CD4-positive, alpha-beta T cell treated with Interleukin-10 for 1 hour (primary cell): ENCODE data around the gene PDK2.
"Not testable (repeated sequence)": the region's sequence is repeated elsewhere in the genome, so short reads cannot be mapped to it uniquely, and the experiment has no call there.

Experiments
- DNase-seq: peaks from one replicate; pipeline ENCODE4 v3.0.0-alpha.2; 2020

Gene PDK2

DNA sequence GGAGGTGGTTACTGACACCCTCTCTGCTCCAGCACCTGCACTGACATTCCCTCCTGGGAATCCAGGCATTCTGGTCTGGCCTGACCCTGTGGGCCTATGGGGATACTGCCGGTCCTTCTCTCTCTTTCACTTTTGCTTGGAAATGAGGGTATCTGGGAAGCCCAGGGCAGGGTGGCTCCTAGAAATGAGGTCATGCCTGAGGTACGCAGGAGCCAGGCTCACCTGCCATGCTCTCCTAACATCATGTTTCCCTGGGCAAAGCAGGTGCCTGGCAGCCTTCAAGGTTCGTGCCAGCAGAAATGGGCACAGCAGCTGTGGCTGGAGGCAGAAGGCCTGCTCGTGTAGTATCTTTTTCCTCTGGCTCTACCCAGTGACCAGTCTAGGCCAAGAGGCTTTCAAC is 35.9 kb upstream of the PDK2 start:
- no peak for DNase-seq

DNA sequence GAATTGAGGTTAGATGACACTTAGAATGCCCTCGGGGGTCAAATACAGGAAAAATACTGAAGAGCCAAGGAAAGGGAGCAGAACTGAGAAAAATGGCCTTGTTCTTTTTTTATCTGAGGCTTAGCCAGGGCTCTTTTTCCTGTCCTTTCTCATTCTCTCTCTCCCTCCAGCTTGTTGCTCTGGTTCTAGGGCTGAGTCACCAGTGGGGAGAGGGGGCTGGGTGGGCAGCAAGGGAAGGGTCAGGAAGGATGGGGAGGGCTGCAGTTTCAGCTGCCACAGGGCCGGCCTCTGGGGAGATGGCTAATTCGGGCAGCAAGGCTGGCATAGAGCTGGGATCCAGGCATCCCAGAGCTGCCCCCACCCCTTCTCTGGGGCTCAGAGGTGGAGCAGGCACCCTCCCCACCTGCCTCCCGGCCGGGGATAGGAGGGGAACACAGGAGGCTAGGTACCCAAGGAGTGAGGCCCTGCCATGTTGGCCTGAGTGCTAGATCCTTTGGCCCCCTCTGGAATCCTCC is 35.3 kb upstream of the PDK2 start:
- DNase-seq = no peak

DNA sequence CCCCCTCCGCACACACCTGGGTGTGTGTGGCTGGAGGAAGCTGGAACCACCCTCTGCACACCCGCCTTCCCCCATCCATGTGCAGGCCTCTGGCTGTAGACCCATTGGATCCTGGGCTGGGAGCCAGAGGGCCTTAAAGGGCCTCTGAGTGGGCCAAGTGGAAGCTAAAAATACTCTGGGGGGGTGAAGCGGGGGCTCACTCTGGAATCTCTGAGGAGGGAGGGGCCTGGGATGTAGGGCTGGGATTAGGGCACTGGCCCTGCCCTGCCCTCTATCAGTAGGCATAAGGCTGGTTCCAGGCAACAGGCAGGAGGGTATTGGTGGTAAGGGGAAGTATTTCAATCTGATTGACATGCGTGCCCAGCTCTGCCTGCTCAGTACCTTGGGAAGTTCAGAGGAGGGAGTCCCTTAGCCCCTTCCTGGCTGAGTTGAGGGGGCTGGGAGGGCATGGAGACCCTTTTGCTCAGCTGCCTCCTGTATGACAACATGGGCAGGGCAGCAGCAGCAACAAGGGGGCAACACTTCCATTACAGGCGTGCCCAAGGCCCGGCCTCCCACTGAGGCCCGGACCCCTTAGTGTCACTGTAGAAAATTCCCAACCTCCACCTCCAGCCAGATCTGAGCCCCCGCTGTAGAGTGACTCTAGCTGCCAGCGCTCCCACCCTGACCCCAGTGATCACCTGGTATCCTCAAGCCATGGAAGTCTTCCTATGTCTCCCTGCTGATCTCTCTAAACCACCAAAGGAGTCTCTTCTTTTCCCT is 34.0 kb upstream of the PDK2 start:
- no peak for DNase-seq

DNA sequence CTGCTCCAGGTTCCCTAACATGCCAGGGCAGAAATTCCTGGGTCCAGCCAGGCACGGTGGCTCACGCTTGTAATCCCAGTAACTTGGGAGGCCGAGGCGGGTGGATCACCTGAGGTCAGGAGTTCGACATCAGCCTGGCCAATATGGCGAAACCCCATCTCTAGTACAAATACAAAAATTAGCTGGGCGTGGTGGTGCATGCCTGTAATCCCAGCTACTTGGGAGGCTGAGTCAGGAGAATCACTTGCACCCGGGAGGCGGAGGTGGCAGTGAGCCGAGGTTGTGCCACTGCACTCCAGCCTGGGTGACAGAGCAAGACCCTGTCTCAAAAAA is 33.5 kb upstream of the PDK2 start:
- not testable (repeated sequence) for DNase-seq

DNA sequence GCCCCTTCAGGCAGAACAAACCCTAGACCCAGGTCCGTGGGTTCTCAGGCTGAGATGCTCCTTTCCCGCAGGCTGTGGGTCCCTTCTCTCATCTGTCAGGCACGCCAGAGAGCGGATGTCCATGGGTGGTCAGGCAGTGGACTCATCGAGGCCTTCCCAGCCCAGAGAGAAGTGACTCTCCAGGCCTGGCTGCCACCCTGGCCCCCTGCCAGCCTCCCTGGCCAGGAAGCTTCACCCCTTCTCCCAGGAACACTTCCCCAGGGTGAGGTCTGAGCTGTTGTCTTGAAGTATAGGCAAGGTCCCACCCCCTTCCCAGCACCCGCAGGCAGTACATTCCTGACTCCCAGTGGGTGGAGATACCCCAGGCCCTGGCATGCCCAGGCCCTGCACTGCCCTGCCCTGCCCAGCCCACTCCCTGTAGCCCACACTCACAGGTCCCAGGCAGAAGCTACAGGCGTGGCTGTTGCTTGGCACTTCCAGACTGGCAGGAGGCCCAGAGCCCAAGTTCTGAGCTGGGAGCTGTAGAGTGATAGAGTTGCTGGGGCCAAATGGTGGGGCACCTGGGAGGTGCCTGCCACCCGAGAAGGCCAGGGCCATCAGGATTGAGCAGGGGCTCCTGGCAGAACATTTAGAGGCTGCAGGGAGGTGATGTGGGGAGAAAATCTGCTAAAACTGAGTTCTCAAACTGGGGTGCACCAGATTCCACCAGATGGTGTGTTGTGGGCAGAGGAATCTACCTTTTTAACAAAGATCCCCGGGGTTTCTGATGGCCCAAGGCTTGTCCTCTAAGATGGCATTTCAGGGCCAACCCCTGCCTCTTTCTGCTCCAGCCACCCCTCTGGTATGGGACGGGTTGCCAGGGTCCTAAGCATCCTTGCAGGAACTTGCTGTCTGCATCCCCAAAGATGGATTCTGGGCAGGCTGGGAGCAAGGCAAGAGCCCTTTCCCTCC is 32.6 kb upstream of the PDK2 start:
- DNase-seq = no peak

DNA sequence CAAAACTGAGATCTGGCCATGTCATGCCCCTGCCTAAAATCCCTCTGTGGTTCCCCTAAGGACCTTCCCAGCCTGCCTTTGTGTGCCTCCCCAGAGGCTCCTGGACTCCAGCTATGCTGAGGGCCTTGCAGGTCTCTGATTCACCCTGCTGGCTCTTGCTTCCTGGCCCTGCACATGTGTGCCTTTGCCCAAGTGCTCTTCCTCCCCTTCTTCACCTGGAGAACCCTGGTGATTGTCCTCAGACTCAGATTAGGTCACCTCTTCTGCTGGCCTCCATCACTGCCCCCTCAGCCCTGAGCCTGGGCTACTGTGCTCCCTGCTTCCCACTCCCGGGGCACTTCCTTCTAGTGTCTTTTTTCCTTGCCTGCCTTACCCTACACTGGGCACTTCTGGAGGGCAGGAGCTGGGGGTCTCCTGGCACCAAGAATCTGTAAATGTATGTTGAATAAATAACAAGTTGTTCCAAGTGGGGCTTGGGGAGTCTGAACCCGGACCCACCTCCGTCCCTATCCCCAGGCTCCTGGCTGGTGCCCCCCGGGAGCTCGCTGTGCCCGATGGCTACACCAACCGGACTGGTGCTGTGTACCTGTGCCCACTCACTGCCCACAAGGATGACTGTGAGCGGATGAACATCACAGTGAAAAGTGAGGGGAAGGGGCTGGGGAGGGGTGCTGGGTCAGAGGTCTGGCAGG is 31.4 kb upstream of the PDK2 start:
- no peak for DNase-seq

DNA sequence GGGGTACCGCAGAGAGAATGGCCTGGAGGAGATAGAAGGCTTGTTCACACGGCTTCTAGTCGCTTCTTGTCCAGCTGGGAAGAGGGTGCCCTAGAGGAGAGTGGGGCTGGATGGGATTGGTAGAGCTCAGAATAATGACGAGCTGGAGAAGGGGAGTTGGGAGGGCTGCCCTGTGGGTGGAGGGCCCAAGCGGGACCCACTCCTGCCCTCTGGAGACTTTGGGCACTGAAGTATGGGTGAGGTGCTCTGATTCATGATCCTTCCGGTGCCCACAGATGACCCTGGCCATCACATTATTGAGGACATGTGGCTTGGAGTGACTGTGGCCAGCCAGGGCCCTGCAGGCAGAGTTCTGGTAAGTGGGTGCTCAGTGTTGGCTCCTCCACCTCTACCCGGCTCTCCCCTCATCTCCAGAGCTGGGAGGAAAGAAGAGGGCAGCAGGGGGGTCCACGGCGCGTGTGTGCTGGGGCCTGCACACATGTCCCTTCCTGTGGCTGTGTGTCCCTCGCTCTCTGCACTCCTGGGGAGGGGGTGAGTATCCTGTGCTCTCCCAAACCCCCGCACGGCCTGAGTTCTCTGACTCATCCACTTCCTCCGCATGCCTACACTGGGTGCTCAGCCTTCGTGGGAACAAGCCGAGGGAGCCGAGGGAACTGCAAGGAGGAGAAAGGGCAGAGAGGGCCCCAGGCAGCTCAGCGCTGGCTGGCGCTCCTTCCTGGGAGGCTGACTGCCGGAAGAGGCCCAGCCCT is 30.7 kb upstream of the PDK2 start:
- DNase-seq = no peak

DNA sequence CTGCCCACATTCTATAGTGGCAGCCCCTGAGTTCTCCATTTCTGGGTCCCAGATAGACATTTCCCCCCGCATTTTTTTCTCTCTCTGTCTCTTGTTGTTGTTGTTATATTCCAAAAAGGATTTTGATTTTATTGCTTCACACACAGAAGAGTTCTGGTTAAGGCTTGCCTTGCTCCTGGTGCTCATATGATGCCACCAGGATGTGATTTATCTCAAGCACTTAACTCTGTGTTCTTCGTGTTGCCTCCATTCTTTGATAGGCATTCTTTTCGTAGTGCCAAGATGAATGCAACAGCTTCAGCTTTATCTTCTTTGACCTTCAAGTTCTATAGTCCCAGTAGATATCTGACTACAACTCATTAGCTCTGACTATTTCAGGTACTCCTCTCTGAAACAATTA is 30.1 kb upstream of the PDK2 start:
- no peak for DNase-seq

DNA sequence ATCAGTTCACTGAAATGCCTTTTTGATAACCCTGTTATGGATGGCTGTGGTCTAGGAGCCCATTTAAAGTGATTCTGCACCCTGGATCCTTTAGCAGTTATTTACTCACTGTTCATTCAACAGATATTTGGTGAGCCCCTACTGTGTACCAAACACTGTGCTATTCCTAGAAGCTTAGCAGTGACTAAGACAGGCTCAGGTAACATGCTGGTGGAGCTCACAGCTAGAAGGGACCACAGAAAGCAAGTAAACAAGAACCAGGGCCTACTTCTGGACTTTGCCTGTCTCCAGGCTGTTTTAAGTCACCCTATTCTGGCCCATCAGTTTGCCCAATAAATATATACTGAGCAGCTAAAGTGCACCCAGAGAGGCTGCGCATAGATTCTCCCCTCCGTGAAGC is 28.2 kb upstream of the PDK2 start:
- DNase-seq = no peak

DNA sequence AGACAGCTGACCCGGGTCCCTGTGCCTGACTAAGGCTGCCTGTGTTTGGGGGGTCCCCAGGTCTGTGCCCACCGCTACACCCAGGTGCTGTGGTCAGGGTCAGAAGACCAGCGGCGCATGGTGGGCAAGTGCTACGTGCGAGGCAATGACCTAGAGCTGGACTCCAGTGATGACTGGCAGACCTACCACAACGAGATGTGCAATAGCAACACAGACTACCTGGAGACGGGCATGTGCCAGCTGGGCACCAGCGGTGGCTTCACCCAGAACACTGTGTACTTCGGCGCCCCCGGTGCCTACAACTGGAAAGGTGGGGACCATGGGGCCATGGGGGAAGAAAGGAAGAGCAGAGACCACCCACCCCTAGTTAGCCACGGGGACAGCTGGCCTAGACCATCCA is 27.2 kb upstream of the PDK2 start:
- DNase-seq = no peak

DNA sequence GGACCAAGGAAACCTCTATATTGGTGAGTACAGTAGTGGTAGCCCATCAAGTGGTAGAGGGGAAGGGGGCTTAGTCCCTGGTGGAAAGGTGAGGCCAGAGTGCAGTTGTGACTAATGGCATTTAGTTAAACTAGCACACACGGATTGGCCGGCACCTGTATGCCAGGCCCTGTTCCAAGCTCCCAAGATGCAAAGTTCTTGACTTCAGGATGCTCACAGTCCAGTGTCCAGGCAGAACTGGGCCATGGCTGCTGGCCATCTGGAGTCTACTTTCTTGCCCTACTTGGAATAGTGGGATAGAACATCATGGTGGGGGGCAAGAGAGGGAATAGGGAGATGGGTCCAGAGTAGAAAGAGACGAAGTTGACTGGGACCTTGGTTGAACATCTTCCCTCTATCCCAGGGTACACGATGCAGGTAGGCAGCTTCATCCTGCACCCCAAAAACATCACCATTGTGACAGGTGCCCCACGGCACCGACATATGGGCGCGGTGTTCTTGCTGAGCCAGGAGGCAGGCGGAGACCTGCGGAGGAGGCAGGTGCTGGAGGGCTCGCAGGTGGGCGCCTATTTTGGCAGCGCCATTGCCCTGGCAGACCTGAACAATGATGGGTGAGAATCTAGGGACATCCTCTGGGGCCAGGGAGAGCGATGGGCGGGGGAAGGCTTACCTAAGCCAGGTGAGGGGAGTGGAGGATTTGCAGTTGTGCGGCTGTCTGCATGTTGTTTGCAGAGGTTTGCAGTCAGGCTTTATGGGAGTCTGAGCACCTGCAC is 24.1 kb upstream of the PDK2 start:
- no peak for DNase-seq

DNA sequence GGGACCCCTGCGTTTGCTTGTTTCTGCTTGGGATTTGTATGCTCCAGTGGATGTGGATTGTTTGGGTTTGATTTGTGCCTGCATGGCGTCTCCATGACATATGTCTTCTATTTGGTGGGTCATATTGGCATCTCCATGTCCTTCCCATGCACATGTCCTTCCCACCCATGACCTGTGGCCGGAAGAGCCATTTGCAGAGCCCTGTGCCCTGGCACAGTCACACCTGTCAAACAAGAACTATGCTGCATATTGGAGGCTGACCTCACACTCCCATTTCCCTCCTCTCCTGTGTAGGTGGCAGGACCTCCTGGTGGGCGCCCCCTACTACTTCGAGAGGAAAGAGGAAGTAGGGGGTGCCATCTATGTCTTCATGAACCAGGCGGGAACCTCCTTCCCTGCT is 23.5 kb upstream of the PDK2 start:
- DNase-seq = no peak

DNA sequence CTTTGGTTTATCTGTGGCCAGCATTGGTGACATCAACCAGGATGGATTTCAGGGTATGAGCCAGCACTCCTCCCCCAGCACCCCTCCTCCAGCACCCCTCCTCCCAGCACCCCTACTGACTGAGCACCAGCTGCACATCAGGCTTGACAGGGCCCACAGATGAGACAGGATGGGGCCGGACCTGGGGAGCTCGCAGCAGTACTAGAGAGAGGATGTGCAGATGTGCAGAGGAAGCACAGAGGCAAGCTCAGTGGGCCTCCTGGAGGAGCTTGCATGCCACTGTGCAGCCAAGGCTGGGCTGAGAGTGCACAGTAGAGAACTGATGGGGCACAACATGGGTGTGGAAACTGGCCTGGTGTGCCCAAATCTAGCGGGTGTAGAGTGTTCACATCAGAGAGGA is 23.0 kb upstream of the PDK2 start:
- no peak for DNase-seq

DNA sequence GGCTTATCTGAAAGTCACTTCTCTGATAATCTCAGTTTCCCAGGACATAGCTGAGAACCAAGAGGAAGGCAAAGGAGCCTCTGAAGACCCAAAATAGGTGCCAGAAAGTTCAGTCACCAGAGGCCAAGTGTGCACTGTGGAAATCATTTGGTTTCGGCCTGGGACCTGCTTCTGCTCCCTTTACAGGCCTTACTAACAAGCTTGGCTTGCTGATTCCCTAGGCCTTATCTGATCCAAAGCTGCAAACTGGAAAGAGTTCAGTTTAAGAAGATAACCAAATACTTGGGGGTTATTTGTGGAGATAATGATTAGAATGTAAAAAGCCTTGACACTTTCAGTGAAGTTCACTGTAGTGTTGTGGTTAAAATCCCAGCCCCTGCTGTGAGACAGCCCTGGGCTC is 22.2 kb upstream of the PDK2 start:
- DNase-seq = no peak

DNA sequence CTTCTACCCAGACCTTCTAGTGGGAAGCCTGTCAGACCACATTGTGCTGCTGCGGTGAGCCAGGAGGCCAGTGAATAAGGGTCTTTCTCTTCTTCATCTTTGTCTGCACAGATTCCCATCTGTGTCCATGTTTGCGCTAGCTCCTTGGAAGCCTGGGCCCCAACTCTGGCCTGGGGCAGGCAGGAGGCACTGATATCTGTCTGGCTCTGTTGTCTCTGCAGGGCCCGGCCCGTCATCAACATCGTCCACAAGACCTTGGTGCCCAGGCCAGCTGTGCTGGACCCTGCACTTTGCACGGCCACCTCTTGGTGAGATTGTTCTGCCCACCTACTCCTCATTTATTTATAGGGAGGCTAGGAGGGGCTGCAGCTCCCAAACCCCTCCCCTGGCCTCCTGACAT is 20.9 kb upstream of the PDK2 start:
- DNase-seq = no peak

DNA sequence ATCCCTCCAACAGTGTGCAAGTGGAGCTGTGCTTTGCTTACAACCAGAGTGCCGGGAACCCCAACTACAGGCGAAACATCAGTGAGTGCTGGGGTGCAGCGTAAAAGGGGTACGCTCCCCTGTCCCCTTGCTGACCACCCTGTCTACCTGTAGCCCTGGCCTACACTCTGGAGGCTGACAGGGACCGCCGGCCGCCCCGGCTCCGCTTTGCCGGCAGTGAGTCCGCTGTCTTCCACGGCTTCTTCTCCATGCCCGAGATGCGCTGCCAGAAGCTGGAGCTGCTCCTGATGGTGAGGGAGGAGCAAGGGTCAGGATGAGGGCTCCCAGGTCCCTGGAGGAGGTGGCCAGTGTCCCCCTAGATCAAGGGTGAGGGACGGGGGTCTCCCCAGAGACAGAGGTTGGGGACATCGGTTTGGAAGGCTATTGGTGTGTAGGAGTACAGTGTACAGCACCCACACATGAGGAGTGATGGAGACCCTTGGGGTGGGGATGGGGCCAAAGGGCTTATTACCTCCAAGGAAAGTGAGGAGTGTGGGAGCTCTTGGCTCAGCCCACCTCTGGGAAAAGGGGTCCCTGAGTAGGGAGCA is 19.6 kb upstream of the PDK2 start:
- no peak for DNase-seq

DNA sequence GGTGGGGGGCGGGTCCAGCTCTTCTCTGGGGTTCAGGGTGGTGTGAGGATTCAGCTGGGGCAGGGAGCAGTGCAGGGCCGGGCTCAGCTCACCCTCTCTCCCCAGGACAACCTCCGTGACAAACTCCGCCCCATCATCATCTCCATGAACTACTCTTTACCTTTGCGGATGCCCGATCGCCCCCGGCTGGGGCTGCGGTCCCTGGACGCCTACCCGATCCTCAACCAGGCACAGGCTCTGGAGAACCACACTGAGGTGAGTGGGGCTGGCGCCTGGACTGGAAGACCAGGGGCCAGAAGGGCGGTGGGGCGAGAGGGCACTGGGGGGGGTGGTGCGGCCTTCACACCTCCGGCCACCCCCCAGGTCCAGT is 18.9 kb upstream of the PDK2 start:
- no peak for DNase-seq

DNA sequence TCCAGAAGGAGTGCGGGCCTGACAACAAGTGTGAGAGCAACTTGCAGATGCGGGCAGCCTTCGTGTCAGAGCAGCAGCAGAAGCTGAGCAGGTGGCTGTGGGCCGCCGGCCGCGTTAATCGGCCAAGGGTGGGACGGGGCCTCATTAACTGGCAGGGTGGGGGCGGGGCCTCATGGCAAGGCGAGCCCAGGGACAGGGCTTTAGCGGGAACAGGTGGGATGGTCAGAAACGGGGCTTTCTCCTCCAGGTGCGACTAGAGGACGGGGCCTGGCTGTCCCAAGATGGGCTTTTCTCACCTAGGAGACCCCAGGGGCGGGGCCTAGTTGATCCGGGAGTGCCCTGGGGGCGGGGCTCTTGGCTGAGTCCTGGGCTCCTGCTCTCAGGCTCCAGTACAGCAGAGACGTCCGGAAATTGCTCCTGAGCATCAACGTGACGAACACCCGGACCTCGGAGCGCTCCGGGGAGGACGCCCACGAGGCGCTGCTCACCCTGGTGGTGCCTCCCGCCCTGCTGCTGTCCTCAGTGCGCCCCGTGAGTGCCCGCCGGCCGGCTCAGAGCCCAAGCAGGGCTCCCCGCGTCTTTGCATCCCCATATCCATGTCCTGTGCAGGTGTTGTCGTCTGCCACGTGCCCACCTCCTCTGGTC is 18.4 kb upstream of the PDK2 start:
- no peak for DNase-seq

DNA sequence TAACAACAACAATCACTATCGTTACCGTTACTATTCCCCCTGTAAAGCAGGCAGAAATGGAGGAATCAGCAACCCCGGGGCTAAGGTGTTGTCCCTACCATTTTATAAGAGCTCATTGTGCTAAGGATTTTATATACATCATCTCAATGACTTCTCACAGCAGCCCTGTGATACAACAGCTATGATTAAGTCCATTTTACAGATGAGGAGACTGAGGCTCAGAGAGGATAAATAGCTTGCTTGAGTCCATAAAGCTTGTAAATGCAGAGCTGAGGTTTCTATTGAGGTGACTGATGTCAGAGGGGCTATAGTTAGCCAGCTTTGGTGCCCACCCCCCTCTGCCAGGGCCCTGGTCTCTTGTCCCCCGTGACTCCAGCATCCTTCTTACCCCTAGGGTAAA is 16.7 kb upstream of the PDK2 start:
- DNase-seq = no peak

DNA sequence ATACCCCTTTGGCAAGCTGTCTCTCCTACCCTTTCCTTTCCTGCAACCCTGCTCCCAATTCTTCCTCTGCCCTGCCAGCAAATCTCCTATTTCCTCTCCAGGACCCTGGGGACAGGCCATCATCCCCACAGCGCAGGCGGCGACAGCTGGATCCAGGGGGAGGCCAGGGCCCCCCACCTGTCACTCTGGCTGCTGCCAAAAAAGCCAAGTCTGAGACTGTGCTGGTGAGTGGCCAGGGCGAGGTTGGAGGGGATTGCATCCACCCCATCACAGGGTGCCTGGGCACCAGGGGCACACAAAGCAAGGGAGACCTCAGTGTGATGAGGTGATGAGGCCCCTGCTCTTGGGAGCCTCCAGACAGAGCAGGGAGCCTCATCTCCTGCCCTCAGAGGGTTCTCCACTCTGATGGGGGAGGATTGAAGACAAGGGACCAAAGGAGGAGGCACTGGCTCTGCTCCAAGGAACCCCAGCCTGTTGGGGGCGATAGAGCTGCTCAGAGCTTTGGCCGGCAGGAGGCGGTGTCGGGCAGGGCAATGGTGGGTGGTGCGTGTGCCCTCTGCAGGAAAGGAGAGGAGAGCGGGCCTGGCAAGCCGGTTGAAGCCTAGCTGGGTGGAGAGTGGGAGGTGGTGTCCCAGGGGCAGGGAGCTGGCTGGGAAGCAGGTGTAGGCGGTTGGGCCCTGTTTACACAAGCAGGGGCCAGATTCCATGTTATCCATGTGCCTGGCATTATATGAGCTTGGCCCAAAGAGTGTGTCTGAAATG is 15.6 kb upstream of the PDK2 start:
- peak; percentile 24 for DNase-seq
